CD4-positive, alpha-beta T cell treated with Interleukin-2 at 100 ng/mL for 4 hours (primary cell): ENCODE measurements around the gene TNFRSF12A.
A peak's percentile ranks its signal among the peaks of the same experiment; 100 is the strongest.

Experiments
- DNase-seq: peaks from one replicate; pipeline ENCODE4 v3.0.0-alpha.2; 2020; ENCODE audit warnings: low spot score

The TNFRSF12A gene

GRCh38 chr16:3020247-3020603 is at the start of gene TNFRSF12A:
TNFRSF12A (plus strand) TSS chr16:3020368; CDS start chr16:3020398, 30 bp downstream.
- peak; percentile 66 for DNase-seq

- DNase-seq: no peak
These were observed 49.6 kb upstream of the TNFRSF12A start for GRCh38 chr16:2970563-2970962.

- DNase-seq: no peak
These were observed 48.8 kb upstream of the TNFRSF12A start for GRCh38 chr16:2971134-2971984.

- no peak for DNase-seq
These were observed 48.0 kb upstream of the TNFRSF12A start for GRCh38 chr16:2971985-2972784.

GRCh38 chr16:2973093-2973492 is 47.1 kb upstream of the TNFRSF12A start:
- DNase-seq: no peak

GRCh38 chr16:2973605-2974318 is 46.4 kb upstream of the TNFRSF12A start:
- DNase-seq: no peak

- no peak for DNase-seq
These were observed 45.7 kb upstream of the TNFRSF12A start for GRCh38 chr16:2974319-2975056.

GRCh38 chr16:2975161-2975795 is 44.9 kb upstream of the TNFRSF12A start:
- no peak for DNase-seq

- DNase-seq: no peak
These were observed 44.0 kb upstream of the TNFRSF12A start for GRCh38 chr16:2976201-2976600.

- DNase-seq: no peak
These were observed 43.5 kb upstream of the TNFRSF12A start for GRCh38 chr16:2976673-2977072.

- no peak for DNase-seq
These were observed 42.7 kb upstream of the TNFRSF12A start for GRCh38 chr16:2977440-2977839.

GRCh38 chr16:2979669-2980226 is 40.4 kb upstream of the TNFRSF12A start:
- no peak for DNase-seq

- peak; percentile 93 for DNase-seq
These were observed 39.7 kb upstream of the TNFRSF12A start, which contains the start of gene PKMYT1 for GRCh38 chr16:2980227-2981176. PKMYT1 (minus strand) TSS chr16:2980446; CDS start chr16:2979657, 789 bp downstream.

- no peak for DNase-seq
These were observed 38.8 kb upstream of the TNFRSF12A start for GRCh38 chr16:2981177-2981898.

GRCh38 chr16:2981899-2982250 is 38.3 kb upstream of the TNFRSF12A start:
- DNase-seq: no peak

GRCh38 chr16:2982402-2982801 is 37.8 kb upstream of the TNFRSF12A start:
- no peak for DNase-seq

- DNase-seq: peak; percentile 72
These were observed 36.4 kb upstream of the TNFRSF12A start for GRCh38 chr16:2983706-2984136.

- no peak for DNase-seq
These were observed 34.7 kb upstream of the TNFRSF12A start for GRCh38 chr16:2985462-2985861.

GRCh38 chr16:2985893-2986355 is 34.2 kb upstream of the TNFRSF12A start:
- DNase-seq: no peak
